Stimulated activated CD4-positive, alpha-beta T cell treated with anti-CD3 and anti-CD28 coated beads, Interleukin-15, amount 100 ng/mL, for 48 hours (primary cell): ENCODE measurements around the gene GPR132.
"Not testable (repeated sequence)": the region's sequence is repeated elsewhere in the genome, so short reads cannot be mapped to it uniquely, and the experiment has no call there.

Experiments used
- DNase-seq, 2 donors: peaks; one replicate each; pipeline ENCODE4 v3.0.0-alpha.2; 2020; ENCODE audit warnings: low read depth in 2 of 2

The GPR132 gene

GRCh38 chr14:105065280-105066228, at the start of gene GPR132:
TSS of gene GPR132 (minus strand) at chr14:105065430. CDS start at chr14:105055420, 10,010 bp downstream.
- peak; percentile 82 to 85 for DNase-seq

- not testable (repeated sequence) for DNase-seq
Measured at GRCh38 chr14:105109243-105109642, 44.0 kb upstream of the GPR132 start.

GRCh38 chr14:105108516-105108864, 43.3 kb upstream of the GPR132 start:
- no peak for DNase-seq

GRCh38 chr14:105107781-105108515, 42.7 kb upstream of the GPR132 start:
- DNase-seq, result no peak

GRCh38 chr14:105107351-105107750, 42.1 kb upstream of the GPR132 start:
- DNase-seq, result no peak

- DNase-seq, result no peak
Measured at GRCh38 chr14:105105158-105105557, 39.9 kb upstream of the GPR132 start.

- DNase-seq, result no peak
Measured at GRCh38 chr14:105102893-105103292, 37.7 kb upstream of the GPR132 start.

GRCh38 chr14:105102361-105102870, 37.2 kb upstream of the GPR132 start:
- no peak for DNase-seq

- DNase-seq, result no peak
Measured at GRCh38 chr14:105100910-105101309, 35.7 kb upstream of the GPR132 start.

GRCh38 chr14:105099778-105100177, 34.5 kb upstream of the GPR132 start:
- no peak for DNase-seq

GRCh38 chr14:105098316-105098715, 33.1 kb upstream of the GPR132 start:
- DNase-seq, result no peak

- no peak for DNase-seq
Measured at GRCh38 chr14:105097794-105098127, 32.5 kb upstream of the GPR132 start.

- no peak for DNase-seq
Measured at GRCh38 chr14:105096206-105096875, 31.1 kb upstream of the GPR132 start.

- no peak for DNase-seq
Measured at GRCh38 chr14:105095236-105095805, 30.1 kb upstream of the GPR132 start.

GRCh38 chr14:105094193-105094907, 29.1 kb upstream of the GPR132 start:
- no peak for DNase-seq

GRCh38 chr14:105093431-105094192, 28.4 kb upstream of the GPR132 start:
- peak in 1 of 2 donors; percentile 79 for DNase-seq

- peak in 1 of 2 donors; percentile 49 for DNase-seq
Measured at GRCh38 chr14:105093038-105093430, 27.8 kb upstream of the GPR132 start.

GRCh38 chr14:105092171-105093037, 27.2 kb upstream of the GPR132 start:
- DNase-seq, result no peak

GRCh38 chr14:105091517-105092170, 26.4 kb upstream of the GPR132 start:
- no peak for DNase-seq
